Transverse colon (tissue), 3 donors: ENCODE data around the gene COL6A2.

Source experiments
- POLR2A ChIP-seq: fragments of 450-650 bp; IDR thresholded peaks from one replicate; pipeline ENCODE4 v1.6.1; 2016; ENCODE audit warnings: antibody characterized with exemption, mild to moderate bottlenecking, moderate library complexity
- TF ChIP-seq, protein P1 (sequence below), 5 experiments: fragments of 200-600 bp in 3 of 5; fragments of 450-650 bp in 2 of 5; sonication (generic) in 3 of 5; IDR thresholded peaks; 1 replicate in 2 of 5; 2 replicates in 3 of 5; pipeline ENCODE4 v1.5.1; 2016 to 2017; ENCODE audit warnings: antibody characterized with exemption in 5 of 5, inconsistent platforms in 3 of 5, mild to moderate bottlenecking in 2 of 5, moderate library complexity in 1 of 5

GRCh38 chr21:46100020-46100419 is 2.1 kb downstream of the COL6A2 start:
- TF ChIP-seq, protein P1, sequence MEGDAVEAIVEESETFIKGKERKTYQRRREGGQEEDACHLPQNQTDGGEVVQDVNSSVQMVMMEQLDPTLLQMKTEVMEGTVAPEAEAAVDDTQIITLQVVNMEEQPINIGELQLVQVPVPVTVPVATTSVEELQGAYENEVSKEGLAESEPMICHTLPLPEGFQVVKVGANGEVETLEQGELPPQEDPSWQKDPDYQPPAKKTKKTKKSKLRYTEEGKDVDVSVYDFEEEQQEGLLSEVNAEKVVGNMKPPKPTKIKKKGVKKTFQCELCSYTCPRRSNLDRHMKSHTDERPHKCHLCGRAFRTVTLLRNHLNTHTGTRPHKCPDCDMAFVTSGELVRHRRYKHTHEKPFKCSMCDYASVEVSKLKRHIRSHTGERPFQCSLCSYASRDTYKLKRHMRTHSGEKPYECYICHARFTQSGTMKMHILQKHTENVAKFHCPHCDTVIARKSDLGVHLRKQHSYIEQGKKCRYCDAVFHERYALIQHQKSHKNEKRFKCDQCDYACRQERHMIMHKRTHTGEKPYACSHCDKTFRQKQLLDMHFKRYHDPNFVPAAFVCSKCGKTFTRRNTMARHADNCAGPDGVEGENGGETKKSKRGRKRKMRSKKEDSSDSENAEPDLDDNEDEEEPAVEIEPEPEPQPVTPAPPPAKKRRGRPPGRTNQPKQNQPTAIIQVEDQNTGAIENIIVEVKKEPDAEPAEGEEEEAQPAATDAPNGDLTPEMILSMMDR (IDR thresholded peaks at IDR 0.05), result no peak
- no peak for TF ChIP-seq POLR2A
